Measurements from ENCODE around the gene NPIPB6.

NPIPB6 gene

DNA sequence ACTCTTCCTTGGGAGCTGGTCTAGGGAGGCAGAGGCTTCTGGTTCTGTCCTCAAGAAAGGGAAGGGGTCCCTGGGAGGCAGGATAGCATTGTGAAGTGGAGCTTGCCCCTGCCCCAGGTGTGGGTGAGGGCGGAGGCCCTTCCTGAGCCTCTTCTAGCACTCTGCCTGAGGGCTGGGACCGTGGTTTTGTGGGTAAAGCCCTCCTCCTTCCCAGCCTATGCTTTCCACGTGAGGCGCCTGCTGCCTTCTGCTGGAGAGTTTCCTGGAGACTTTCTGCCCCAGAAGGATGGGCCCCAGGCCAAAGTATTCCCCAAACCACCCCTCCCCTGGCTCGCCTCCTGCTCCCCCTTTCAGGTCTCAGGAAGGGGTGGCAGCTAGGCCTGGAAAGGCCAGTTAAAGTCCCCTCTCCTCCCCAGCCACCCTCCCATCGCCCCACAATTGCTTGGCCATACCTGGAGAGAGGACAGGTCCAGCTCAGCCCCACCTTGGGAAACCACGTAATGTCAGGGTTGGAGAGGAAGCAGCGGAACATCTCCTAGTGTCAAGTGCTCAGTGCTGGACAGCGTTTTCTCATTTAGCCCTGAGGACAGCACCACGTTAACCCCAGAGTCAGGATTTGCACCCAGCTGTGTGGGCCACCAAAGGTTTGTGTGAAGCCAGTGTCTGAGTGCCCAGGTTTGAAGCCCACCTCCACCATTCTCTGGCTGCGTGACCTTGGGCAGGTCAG lies 65.4 kb downstream of the NPIPB6 start:
- DNase-seq, result no peak

DNA sequence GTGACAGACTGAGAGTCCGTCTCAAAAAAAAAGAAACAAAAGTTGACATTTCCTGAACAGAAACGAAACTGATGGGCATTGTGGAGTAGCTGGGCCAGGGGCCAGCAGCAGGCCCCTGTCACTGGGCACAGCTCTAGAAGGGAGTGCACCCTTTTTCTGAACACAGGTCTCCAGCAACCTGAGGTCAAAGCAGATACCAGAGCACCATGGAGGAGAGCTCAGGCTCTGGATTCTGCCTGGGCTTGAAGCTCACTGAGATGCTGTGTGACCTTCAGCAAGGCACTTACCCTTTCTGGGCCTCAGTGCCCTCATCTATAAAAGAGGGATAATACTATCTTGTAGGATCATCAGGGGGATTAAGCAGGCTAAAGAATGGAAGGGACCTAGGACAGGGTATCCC lies 66.0 kb downstream of the NPIPB6 start:
- no peak for DNase-seq

DNA sequence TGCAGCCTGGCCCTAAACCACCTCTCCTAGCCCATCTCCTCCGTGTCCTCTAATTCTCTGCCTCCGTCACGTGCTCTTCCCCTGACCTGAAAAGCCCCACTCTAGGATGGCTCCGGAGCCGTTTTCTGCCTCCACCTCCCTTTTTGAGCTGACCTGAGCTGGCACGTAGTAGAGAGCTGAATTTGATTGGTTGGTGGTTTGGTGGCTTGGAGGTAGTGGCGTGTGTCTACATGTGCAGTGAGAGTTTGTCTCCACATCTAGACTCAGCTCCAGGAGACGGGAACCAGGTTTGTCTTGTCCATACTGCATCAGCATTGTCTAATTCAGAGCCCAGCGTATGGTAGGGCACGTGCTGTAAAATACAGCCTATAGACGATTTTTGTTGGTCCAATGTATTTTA lies 68.0 kb downstream of the NPIPB6 start:
- no peak for DNase-seq

DNA sequence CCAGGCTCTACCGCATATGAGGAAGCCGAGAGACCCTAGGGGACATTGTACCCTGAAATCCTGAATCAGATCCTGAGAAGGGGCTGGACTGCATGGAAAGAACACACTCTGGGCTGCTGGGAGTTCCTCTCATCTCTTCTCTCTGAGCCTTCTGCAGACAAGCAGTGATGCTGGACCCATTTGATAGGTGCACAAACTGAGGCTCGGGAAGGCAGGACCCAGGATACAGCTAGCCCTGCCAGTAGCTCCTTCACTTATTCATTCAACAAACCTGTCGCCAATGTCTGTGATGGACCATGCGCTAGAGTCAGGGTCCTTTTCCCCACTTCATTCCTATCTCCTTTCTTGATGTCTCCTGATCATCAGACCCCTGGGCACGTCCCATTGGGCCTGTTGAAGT lies 69.1 kb downstream of the NPIPB6 start:
- DNase-seq, result no peak

DNA sequence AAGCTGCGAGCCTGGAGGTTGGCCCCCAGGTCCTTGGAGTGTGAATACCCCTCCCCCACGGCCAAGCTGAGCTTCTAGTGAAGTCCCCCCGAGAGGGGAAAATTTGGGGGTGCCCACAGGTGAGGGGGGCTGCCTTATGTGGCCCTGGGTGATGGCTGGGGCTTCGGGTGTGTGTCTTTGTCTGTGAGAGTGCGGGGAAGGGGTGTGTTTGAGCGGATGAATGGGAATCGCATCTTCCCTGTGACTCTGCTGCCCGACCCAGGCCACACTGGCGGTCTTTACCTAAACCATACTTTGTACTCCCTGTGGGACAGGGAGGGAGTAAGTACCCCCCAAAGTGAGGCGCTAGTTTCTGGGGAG lies 69.7 kb downstream of the NPIPB6 start:
- no peak for DNase-seq

DNA sequence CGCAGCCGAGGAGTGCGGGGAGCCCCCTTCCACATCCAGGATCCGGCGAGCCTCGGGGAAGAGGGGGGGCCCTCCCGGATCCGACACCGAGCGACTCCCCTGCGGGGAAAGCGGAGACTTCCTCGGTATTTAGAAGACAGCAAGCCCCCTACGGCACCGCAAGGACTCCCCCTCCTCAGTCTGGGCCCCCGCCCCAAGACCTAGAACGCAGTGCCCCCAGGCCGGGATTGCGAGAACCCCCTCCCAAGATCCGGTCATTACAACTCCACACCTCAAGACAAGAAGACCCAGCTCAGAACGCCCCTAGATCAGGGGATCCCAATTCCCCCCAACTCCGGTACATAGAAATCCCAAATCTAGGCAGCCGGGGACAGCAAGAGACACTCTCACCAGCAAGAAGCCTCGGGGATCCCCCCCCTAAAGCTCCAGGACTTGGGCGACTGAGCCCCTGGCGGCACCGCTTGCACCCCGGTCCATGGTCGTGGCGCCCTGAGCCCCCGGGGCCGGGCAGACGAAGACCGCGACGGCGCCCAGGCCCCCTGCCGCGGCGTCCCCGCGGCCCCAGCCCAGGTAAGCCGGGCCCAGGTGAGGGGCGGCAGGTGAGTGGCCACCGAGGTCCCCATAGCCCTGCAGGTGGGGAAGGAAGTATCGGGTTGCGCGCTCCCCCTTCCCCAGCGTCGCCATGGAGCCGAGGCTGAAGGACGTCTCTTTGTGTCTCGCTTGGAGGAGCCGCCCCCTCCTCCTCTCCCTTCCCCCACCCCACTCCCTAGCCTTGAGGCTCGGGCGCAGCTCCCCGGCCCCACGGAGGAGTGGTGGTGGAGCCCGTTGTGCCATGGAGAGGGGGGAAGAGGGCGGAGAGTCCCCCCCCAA lies 70.3 kb downstream of the NPIPB6 start:
- DNase-seq, result no peak
